ENCODE results near the gene MPHOSPH10.

DNA sequence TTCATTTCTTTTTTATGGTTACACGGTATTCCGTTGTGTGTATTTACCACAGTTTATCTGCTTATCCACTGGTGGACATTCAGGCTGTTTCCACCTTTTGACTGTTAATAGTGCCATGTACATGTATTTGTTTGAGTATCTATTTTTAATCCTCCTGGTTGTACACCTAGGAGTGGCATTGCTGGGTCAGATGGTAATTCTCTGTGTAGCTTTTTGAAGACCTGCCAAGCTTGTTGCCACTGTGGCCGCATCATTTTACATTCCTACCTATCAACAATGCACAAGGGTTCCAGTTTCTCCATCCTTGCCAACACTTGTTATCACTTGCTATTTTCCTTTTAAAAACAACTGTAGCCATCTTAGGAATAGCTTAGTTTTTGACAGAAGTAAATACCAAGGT lies 13.3 kb downstream of the MPHOSPH10 start:
- TF ChIP-seq, protein P1, sequence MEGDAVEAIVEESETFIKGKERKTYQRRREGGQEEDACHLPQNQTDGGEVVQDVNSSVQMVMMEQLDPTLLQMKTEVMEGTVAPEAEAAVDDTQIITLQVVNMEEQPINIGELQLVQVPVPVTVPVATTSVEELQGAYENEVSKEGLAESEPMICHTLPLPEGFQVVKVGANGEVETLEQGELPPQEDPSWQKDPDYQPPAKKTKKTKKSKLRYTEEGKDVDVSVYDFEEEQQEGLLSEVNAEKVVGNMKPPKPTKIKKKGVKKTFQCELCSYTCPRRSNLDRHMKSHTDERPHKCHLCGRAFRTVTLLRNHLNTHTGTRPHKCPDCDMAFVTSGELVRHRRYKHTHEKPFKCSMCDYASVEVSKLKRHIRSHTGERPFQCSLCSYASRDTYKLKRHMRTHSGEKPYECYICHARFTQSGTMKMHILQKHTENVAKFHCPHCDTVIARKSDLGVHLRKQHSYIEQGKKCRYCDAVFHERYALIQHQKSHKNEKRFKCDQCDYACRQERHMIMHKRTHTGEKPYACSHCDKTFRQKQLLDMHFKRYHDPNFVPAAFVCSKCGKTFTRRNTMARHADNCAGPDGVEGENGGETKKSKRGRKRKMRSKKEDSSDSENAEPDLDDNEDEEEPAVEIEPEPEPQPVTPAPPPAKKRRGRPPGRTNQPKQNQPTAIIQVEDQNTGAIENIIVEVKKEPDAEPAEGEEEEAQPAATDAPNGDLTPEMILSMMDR (IDR thresholded peaks at IDR 0.05): no peak
- TF ChIP-seq EZH2 (IDR thresholded peaks at IDR 0.05; ENCODE audit: borderline replicate concordance, insufficient read depth, low read depth, low read length, poor library complexity, severe bottlenecking): no peak
